HG03159 (cell line): ENCODE results near the gene KRT38.
"Not testable (repeated sequence)": the region's sequence is repeated elsewhere in the genome, so short reads cannot be mapped to it uniquely, and the experiment has no call there.

Experiments
- ATAC-seq: cut with Tn5 transposase; IDR thresholded peaks from one replicate; pipeline ENCODE4 v1.9.1; 2021; ENCODE audit warnings: mild to moderate bottlenecking, moderate library complexity; ENCODE audit not compliant: unreplicated experiment

KRT38 gene

GRCh38 chr17:41463746-41464145 lies 23.0 kb upstream of the KRT38 start:
- no peak for ATAC-seq

- no peak for ATAC-seq
These were observed 21.9 kb upstream of the KRT38 start for GRCh38 chr17:41462705-41463104.

- no peak for ATAC-seq
These were observed 16.9 kb upstream of the KRT38 start for GRCh38 chr17:41457676-41458075.

- ATAC-seq: no peak
These were observed 15.4 kb upstream of the KRT38 start for GRCh38 chr17:41456204-41456603.

- no peak for ATAC-seq
These were observed 14.5 kb upstream of the KRT38 start for GRCh38 chr17:41455236-41455635.

- no peak for ATAC-seq
These were observed 12.3 kb upstream of the KRT38 start for GRCh38 chr17:41453066-41453465.

- ATAC-seq: no peak
These were observed 11.5 kb upstream of the KRT38 start for GRCh38 chr17:41452281-41452680.

GRCh38 chr17:41451154-41451728 lies 10.5 kb upstream of the KRT38 start:
- ATAC-seq: no peak

- ATAC-seq: no peak
These were observed 8.2 kb upstream of the KRT38 start for GRCh38 chr17:41449008-41449407.

GRCh38 chr17:41448506-41448905 lies 7.7 kb upstream of the KRT38 start:
- no peak for ATAC-seq

- no peak for ATAC-seq
These were observed 6.0 kb upstream of the KRT38 start for GRCh38 chr17:41446806-41447205.

- ATAC-seq: no peak
These were observed 3.9 kb upstream of the KRT38 start for GRCh38 chr17:41444640-41445039.

- no peak for ATAC-seq
These were observed 3.4 kb upstream of the KRT38 start for GRCh38 chr17:41444186-41444585.

- ATAC-seq: no peak
These were observed 2.0 kb upstream of the KRT38 start for GRCh38 chr17:41442739-41443138.

GRCh38 chr17:41439375-41439774 lies 1.4 kb downstream of the KRT38 start:
- no peak for ATAC-seq

GRCh38 chr17:41437769-41438168 lies 3.0 kb downstream of the KRT38 start:
- no peak for ATAC-seq

- ATAC-seq: no peak
These were observed 3.5 kb downstream of the KRT38 start for GRCh38 chr17:41437254-41437653.

- ATAC-seq: no peak
These were observed 6.4 kb downstream of the KRT38 start for GRCh38 chr17:41434415-41434814.

- ATAC-seq: no peak
These were observed 6.8 kb downstream of the KRT38 start for GRCh38 chr17:41434005-41434404.

GRCh38 chr17:41433586-41433985 lies 7.2 kb downstream of the KRT38 start:
- no peak for ATAC-seq

GRCh38 chr17:41430376-41430775 lies 10.4 kb downstream of the KRT38 start:
- not testable (repeated sequence) for ATAC-seq

GRCh38 chr17:41429667-41430066 lies 11.1 kb downstream of the KRT38 start:
- ATAC-seq: no peak

GRCh38 chr17:41428591-41429291 lies 12.0 kb downstream of the KRT38 start:
- ATAC-seq: no peak
